DND-41 (cell line): ENCODE measurements around the gene PRCP.

Experiments used
- ATAC-seq: fragments of 200-7000 bp; cut with Tn5 transposase; 3 replicates; pipeline ENCODE4 v1.9.1; 2021; ENCODE audit warnings: low read depth; ENCODE audit not compliant: insufficient read depth
- DNase-seq: peaks from one replicate; pipeline ENCODE4 v3.0.0-alpha.2; 2020
- H2AFZ ChIP-seq: 2 replicates; pipeline ENCODE4 v1.6.0; 2012; ENCODE audit warnings: low read depth, low read length
- H3K27ac ChIP-seq: 2 replicates; pipeline ENCODE4 v1.5.1; 2012; ENCODE audit warnings: low read length, inconsistent platforms
- H3K27me3 ChIP-seq: fragments of 200-600 bp; sonication (generic); 2 replicates; pipeline ENCODE4 v1.6.0; 2012; ENCODE audit warnings: low read length, mild to moderate bottlenecking, inconsistent platforms; ENCODE audit not compliant: insufficient read depth, poor library complexity
- H3K36me3 ChIP-seq: 2 replicates; pipeline ENCODE4 v1.5.1; 2012; ENCODE audit warnings: low read length, inconsistent platforms; ENCODE audit not compliant: insufficient read depth
- H3K4me1 ChIP-seq: 2 replicates; pipeline ENCODE4 v1.5.1; 2012; ENCODE audit warnings: mild to moderate bottlenecking, low read length; ENCODE audit not compliant: insufficient read depth
- H3K4me2 ChIP-seq: 2 replicates; pipeline ENCODE4 v1.6.0; 2012; ENCODE audit warnings: mild to moderate bottlenecking, moderate library complexity, low read length, inconsistent platforms; ENCODE audit not compliant: insufficient read depth
- H3K4me3 ChIP-seq, 2 experiments: fragments of 200-600 bp in 1 of 2; shearing (Covaris generic) in 1 of 2; 2 replicates each; pipeline ENCODE4 v1.5.1; 2012 to 2016; ENCODE audit warnings: inconsistent platforms in 2 of 2, low read length in 2 of 2, mild to moderate bottlenecking in 2 of 2, low read depth in 1 of 2, moderate library complexity in 1 of 2
- H3K79me2 ChIP-seq: 2 replicates; pipeline ENCODE4 v1.6.0; 2012; ENCODE audit warnings: low read length, inconsistent platforms; ENCODE audit not compliant: insufficient read depth
- H3K9ac ChIP-seq: 2 replicates; pipeline ENCODE4 v1.6.0; 2012; ENCODE audit warnings: low read depth, mild to moderate bottlenecking, inconsistent platforms, low read length, moderate library complexity
- H3K9me3 ChIP-seq: 2 replicates; pipeline ENCODE4 v1.5.1; 2012; ENCODE audit warnings: low read length, moderate library complexity, mild to moderate bottlenecking, inconsistent platforms; ENCODE audit not compliant: insufficient read depth, severe bottlenecking
- H4K20me1 ChIP-seq: 2 replicates; pipeline ENCODE4 v1.6.0; 2012; ENCODE audit warnings: low read length; ENCODE audit not compliant: insufficient read depth
- CTCF ChIP-seq: IDR thresholded peaks from 2 replicates; pipeline ENCODE4 v1.5.1; 2012; ENCODE audit warnings: borderline replicate concordance, low read length, moderate library complexity, mild to moderate bottlenecking; ENCODE audit not compliant: poor library complexity, severe bottlenecking; ENCODE audit errors: extremely low read depth
- EZH2 ChIP-seq: IDR thresholded peaks from 3 replicates; pipeline ENCODE4 v1.6.1; 2012; ENCODE audit warnings: borderline replicate concordance, low read depth, mild to moderate bottlenecking, moderate library complexity, low read length, inconsistent platforms; ENCODE audit not compliant: severe bottlenecking

Gene PRCP

DNA sequence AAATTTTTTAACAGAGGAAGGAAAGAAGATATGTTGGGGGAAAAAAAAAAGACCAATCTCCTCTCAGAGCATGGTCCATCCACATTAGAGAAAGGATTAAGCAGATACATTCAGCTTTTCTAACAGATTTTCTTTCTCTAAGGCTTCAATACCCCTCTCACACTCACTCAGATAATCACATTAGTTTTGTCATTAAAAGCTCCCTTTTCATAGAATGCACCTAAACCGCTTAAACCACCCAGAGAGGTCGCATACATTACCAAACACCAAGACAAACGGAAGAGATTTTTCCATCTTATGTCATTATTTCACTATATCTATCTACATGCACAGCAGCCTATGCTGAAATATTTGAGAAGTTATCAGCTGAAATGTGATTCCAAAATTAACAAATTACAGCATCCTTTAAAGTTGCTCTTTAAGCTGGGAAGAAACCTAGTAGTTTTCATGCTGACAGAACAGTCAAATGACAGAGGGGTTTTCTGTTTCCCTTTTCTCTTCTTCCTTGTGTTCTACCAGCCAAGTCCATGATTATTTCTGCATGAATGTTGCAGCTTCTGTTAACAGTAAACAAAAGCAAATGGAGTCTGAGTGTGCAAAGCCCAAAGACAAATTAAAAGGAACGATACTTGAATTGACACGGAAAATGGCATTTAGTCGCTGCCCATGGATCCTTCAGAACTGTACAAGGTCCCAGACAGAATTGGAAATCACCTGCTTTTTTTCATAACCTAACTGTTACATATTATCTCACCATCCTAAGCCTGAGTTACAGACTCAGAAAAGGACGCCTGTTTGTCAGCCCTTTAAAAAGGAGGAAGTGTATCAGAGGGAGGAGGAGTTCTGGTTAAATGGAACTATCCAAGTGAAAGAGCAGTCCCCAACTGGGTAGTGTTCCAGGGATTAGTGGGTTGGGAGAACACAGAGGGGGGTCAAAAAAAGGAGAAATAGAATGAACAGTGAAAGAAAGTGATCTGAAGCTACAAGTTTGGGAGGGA is 54.6 kb downstream of the PRCP start:
- H3K27ac ChIP-seq, result no peak overlapping the region
- DNase-seq (no peak), ATAC-seq (no peak)
- no peaks in the 10 kb centered on the region for H3K36me3 ChIP-seq
- no peak overlapping the region for H3K9ac ChIP-seq
- H3K27me3 ChIP-seq, result peaks cover 3% of the 10 kb centered on the region
- H2AFZ ChIP-seq, result no peak overlapping the region
- TF ChIP-seq CTCF (no peak), EZH2 (no peak)
- no peaks in the 10 kb centered on the region for H3K4me1 ChIP-seq
- no peaks in the 10 kb centered on the region for H4K20me1 ChIP-seq
- H3K9me3 ChIP-seq, result no peaks in the 10 kb centered on the region
- H3K4me2 ChIP-seq, result no peak overlapping the region
- no peaks in the 10 kb centered on the region for H3K79me2 ChIP-seq
- no peak overlapping the region for H3K4me3 ChIP-seq

DNA sequence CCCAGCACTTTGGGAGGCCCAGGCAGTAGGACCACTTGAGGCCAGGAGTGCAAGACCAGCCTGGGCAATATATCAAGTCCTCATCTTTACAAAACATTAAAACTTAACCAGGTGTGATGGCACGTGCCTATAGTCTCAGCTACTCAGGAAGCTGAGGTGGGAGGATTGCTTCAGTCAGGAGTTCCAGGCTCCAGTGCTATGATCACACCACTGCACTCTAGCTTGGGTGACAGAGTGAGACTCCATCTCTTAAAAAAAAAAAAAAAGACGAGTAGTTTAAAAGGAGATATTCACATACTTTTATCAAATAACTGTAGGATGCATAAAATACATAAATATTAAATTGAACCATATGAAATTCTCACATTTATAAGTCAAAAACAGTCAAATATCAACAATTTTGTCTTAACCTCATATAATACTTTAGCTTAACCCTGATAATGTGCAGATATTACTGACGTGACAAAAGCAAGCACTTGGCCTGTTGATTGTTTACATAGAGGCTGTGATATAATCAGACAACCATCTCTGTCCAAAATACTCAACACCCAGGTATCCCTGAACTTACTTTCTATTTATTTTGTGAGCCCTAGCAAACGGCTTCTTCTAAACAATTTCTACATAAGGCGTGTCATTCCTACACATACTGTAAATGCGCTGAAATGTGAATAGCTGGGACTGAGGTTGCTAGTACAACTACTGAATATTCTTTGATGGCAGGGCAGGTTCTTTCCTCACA is 57.0 kb downstream of the PRCP start:
- no peaks in the 10 kb centered on the region for H3K79me2 ChIP-seq
- no peak for DNase-seq
- no peaks in the 10 kb centered on the region for H3K27me3 ChIP-seq
- H3K4me1 ChIP-seq, result no peaks in the 10 kb centered on the region
- no peak overlapping the region for H3K9ac ChIP-seq
- no peak for ATAC-seq
- H3K27ac ChIP-seq, result no peak overlapping the region
- H3K4me3 ChIP-seq, result no peak overlapping the region
- no peaks in the 10 kb centered on the region for H3K36me3 ChIP-seq
- H3K4me2 ChIP-seq, result no peak overlapping the region
- no peak for TF ChIP-seq EZH2
- no peak for TF ChIP-seq CTCF
- H2AFZ ChIP-seq, result no peak overlapping the region
- no peaks in the 10 kb centered on the region for H3K9me3 ChIP-seq
- H4K20me1 ChIP-seq, result no peaks in the 10 kb centered on the region

DNA sequence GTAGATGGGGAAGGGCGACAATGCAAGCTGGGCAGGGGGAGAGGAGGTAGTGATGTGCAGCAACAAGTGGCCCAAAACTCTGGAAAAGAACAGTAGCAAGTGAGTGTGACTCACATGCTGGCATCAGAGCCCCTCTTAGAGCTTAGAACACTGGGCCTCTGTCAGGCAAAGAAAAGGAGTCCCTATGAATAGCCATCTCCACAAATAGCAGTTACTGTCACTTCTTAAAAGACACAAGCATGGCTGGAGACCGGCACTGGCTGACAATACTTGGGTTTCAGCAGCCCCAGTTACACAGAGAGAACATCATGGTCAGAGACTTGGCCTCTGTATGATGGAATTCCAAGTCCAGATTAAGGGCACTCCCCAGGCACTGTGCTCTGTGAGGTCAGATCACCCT is 58.2 kb downstream of the PRCP start:
- Histone ChIP-seq H3K4me1 (no peaks in the 10 kb centered on the region), H3K27ac (no peak overlapping the region), H3K4me2 (no peak overlapping the region), H3K9me3 (no peaks in the 10 kb centered on the region), H3K27me3 (no peaks in the 10 kb centered on the region), H3K79me2 (no peaks in the 10 kb centered on the region), H4K20me1 (no peaks in the 10 kb centered on the region), H3K4me3 (no peak overlapping the region), H3K36me3 (no peaks in the 10 kb centered on the region), H3K9ac (no peak overlapping the region), H2AFZ (no peak overlapping the region)
- DNase-seq (no peak), ATAC-seq (no peak)
- TF ChIP-seq EZH2 (no peak), CTCF (no peak)
